K562 (cell line): Measurements from ENCODE around the gene MRPL52. TPM values are rescaled to one million over a fixed set of nuclear protein-coding genes. Genes with fewer than 3 reads are reported as not detected.

Source experiments
- ARHGAP35 ChIP-seq: fragments of 450-650 bp; IDR thresholded peaks from 2 replicates; pipeline ENCODE4 v1.6.1; 2018; ENCODE audit not compliant: partially characterized antibody
- FIP1L1 ChIP-seq: fragments of 200-400 bp; formaldehyde crosslinking; IDR thresholded peaks from 2 replicates; pipeline ENCODE4 v1.6.1; 2018; ENCODE audit warnings: mild to moderate bottlenecking, low read depth, low read length; ENCODE audit not compliant: poor library complexity, severe bottlenecking
- KAT8 ChIP-seq: fragments of 450-650 bp; IDR thresholded peaks from 2 replicates; pipeline ENCODE4 v1.6.1; 2016; ENCODE audit warnings: low read depth, mild to moderate bottlenecking
- KHSRP ChIP-seq: fragments of 450-650 bp; IDR thresholded peaks from 2 replicates; pipeline ENCODE4 v1.6.1; 2017
- KLF10 ChIP-seq: fragments of 250-450 bp; sonication (Bioruptor Pico); IDR thresholded peaks from 2 replicates; pipeline ENCODE4 v1.6.1; 2021; ENCODE audit warnings: matching md5 sums
- NFE2L1 ChIP-seq: fragments of 450-650 bp; IDR thresholded peaks from 2 replicates; pipeline ENCODE4 v1.6.1; 2016; ENCODE audit warnings: missing genetic modification characterization, low read depth, mild to moderate bottlenecking, missing compliant biosample characterization, moderate library complexity, borderline replicate concordance
- REST ChIP-seq, 2 experiments: fragments of 450-650 bp; formaldehyde crosslinking in 1 of 2; IDR thresholded peaks; 2 replicates each; pipeline versions ENCODE4 v1.4.0 to v1.6.1; 2014 to 2020; ENCODE audit warnings: mild to moderate bottlenecking in 2 of 2, borderline replicate concordance in 1 of 2, low read depth in 1 of 2
- SMARCA4 ChIP-seq: fragments of 450-650 bp; IDR thresholded peaks from 2 replicates; pipeline ENCODE4 v1.6.1; 2016
- TAF1 ChIP-seq: IDR thresholded peaks from 2 replicates; pipeline ENCODE4 v1.6.1; 2011; ENCODE audit warnings: mild to moderate bottlenecking, low read length, moderate library complexity; ENCODE audit not compliant: insufficient read depth, control insufficient read depth, severe bottlenecking; ENCODE audit errors: extremely low read depth
- ZBTB2 ChIP-seq: fragments of 450-650 bp; IDR thresholded peaks from 2 replicates; pipeline ENCODE4 v1.6.1; 2016; ENCODE audit warnings: antibody characterized with exemption
- ZNF174 ChIP-seq: fragments of 250-450 bp; sonication (Bioruptor Pico); IDR thresholded peaks from 2 replicates; pipeline ENCODE4 v1.4.0; 2020; ENCODE audit warnings: mild to moderate bottlenecking
- ZNF507 ChIP-seq: conservative IDR thresholded peaks from 2 replicates; pipeline ENCODE4 v1.6.1; 2017; ENCODE audit warnings: missing genetic modification characterization, missing compliant biosample characterization
- ZNF764 ChIP-seq: fragments of 250-450 bp; sonication (Bioruptor Pico); IDR thresholded peaks from 2 replicates; pipeline ENCODE4 v1.4.0; 2020; ENCODE audit warnings: low read depth, mild to moderate bottlenecking, moderate library complexity
- ZNF785 ChIP-seq: fragments of 250-450 bp; sonication (Bioruptor Pico); IDR thresholded peaks from 2 replicates; pipeline ENCODE4 v1.4.0; 2020; ENCODE audit warnings: mild to moderate bottlenecking
- polyA plus RNA-seq, 8 experiments: library from polyadenylated mRNA; depleted of rRNA in 4 of 8; stranded (reverse) in 5 of 8; unstranded in 3 of 8; fragments of >200 nt; fragmentation: Nextera tagmentation in 2 of 8; fragmentation: Illumina TruSeq in 1 of 8; extraction: Ambion mirVana in 2 of 8; extraction: Trizol in 1 of 8; gene quantifications; 2 replicates each; pipeline versions ENCODE4 v1.2.1 to v1.2.3, GENCODE V29; 2011 to 2014; ENCODE audit warnings: inconsistent platforms in 1 of 8, missing spikeins in 1 of 8
- total RNA-seq, 7 experiments: library from RNA; depleted of rRNA in 6 of 7; stranded (reverse); fragments of >200 nt in 6 of 7; fragmentation: Illumina TruSeq in 2 of 7; extraction: Trizol in 2 of 7; gene quantifications; 2 replicates each; pipeline versions ENCODE4 v1.2.1 to v1.2.3, GENCODE V29; 2011 to 2021; ENCODE audit warnings: low replicate concordance in 1 of 7
- TF ChIP-seq, protein P1 (sequence below), 2 experiments: IDR thresholded peaks in 1 of 2; conservative IDR thresholded peaks in 1 of 2; 2 replicates each; pipeline ENCODE4 v1.6.1; 2016; ENCODE audit warnings: low read depth in 2 of 2, mild to moderate bottlenecking in 1 of 2, missing compliant biosample characterization in 1 of 2, missing genetic modification characterization in 1 of 2, moderate library complexity in 1 of 2

MRPL52 gene
- total and polyA plus RNA-seq, 9 of the 15 experiments (the other 6 are each of a cell fraction or from before 2014, with no cell fraction given): 56.5 to 213 (median 168) TPM

DNA sequence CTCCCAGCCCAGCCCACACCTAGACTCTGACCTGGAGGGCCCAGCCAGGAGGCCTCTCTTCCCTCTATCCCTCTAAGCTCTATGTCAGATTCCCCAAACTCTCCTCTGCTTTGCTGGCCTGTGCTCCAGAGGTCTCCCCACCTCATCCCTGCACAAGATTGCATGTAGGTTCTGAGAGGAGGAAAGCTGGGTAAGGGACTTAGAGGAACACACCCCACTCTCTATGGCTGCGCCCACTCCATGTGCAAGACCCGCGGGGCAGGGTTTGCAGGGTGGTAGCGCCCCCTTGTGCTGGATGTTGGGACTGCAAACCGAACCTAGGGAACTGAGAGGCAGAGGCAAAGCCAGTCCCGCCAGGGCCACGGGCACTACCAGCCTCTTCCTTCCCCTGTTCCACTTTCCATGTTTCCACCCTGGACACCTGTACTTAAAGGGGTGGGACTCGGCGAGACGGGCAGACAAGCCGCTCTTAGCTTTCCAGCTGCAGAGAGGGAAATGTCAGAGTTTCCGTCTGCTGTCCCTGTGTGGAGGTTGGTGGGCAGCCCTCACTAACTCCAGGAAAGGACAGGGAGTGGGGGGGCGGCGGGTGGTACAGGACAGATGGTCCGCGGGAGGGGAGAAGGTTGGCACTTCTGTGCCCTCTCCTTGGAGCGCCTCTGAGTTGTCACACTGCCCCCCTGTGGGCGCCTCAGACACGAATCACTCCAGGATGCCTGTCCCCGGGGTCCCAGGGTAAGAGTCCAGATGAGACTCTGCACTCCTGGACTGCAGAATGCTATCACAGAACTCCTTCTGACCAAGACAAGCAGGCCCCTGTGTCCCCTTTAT, 23.5 kb downstream of the MRPL52 start (continued):
- no peak for TF ChIP-seq ZNF174 (CRISPR knock-in tag)
- TF ChIP-seq, protein P1, sequence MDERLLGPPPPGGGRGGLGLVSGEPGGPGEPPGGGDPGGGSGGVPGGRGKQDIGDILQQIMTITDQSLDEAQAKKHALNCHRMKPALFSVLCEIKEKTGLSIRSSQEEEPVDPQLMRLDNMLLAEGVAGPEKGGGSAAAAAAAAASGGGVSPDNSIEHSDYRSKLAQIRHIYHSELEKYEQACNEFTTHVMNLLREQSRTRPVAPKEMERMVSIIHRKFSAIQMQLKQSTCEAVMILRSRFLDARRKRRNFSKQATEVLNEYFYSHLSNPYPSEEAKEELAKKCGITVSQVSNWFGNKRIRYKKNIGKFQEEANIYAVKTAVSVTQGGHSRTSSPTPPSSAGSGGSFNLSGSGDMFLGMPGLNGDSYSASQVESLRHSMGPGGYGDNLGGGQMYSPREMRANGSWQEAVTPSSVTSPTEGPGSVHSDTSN (CRISPR knock-in tag; IDR thresholded peaks at IDR 0.05; ENCODE audit: low read depth): no peak
- TF ChIP-seq, protein P1 (tag; conservative IDR thresholded peaks at IDR 0.05; ENCODE audit: low read depth): no peak
- no peak for TF ChIP-seq NFE2L1 (tag)
- TF ChIP-seq ZNF785 (CRISPR knock-in tag): no peak
- no peak for TF ChIP-seq TAF1
- TF ChIP-seq ZBTB2: no peak; the same call in 1 of the 2 replicates
- 0 out of 2 replicates have a peak, but pooled peaks have one; percentile 55 for TF ChIP-seq SMARCA4
- no peak for TF ChIP-seq FIP1L1
- no peak for TF ChIP-seq KAT8
- TF ChIP-seq KLF10 (CRISPR knock-in tag): no peak
- no peak for TF ChIP-seq ZNF507 (tag)
- no peak for TF ChIP-seq KHSRP
- TF ChIP-seq ARHGAP35: no peak
- no peak for TF ChIP-seq ZNF764 (CRISPR knock-in tag)
- peak; percentile 95 for TF ChIP-seq REST (IDR thresholded peaks at IDR 0.05; ENCODE audit: borderline replicate concordance)
- no peak for TF ChIP-seq REST (CRISPR knock-in tag; IDR thresholded peaks at IDR 0.05; ENCODE audit: low read depth)
